Fibroblast of skin of abdomen (primary cell): ENCODE measurements around the gene CNOT10.

ENCODE experiments used
- DNase-seq: peaks from one replicate; pipeline ENCODE4 v3.0.0-alpha.2; 2013

The CNOT10 gene

DNA sequence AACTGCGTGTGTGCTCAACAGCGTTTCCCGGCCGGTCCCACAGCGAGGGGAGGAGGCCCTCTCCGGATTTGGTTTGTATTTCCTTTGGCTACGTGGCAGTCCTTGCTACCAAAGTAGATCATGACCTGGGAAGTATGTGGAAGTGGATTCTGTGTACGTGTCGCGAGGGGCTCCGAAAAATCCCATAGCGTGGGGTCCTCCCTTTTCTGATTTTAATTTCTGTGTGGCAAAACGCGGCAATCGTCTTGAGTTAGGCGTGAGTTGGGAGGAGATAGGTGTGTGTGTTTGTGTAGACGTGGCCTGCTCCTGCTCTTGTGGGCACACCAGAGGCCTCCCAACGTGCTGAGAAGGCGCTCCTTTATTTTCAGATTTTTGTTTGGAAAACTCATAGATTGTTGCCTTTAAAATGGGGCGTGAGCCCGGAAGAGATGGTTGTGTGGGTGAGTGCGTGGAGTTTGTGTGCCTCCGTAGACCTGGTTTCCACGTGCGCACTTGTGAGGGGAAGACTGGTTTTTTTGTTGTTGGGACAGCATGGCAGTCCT, 134.1 kb downstream of the CNOT10 start:
- DNase-seq = no peak

DNA sequence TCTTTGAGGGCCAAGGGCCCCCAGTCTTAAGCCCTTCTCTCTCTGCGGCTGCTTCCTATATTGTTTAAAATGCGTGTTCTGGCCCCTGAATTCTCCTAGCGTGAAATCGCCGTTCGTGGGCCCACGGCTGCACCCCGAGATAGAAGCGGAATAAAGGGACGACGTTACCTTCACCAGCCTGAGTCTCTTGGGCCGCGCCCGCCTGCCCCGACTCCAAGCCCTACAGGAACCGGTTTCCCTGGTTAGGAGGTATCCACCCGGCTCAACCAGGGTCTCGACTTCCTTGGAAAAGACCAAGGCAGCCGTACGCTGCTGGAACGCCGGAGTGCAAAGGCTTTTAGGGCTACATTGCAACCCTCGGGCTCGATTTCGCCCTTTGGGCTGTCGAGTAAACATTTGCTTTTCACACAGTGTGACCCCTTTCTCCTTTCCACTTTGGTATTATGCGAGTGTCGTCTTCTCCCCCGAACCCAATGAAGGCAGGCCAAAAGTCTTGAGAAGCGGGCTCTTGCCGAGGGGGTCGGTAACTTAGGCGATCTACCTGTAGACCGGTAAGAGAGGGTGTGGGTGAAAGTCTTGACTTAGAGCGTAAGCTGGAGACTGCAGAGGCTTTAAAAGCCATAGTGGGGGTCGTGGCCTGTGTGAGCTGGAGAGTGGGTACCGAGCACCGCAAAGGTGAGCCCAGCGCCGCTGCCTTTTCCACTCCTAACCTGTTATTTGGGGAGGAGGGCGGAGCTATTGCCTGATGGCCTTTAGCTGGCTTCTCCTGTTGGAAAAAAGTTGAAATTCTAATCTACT, 134.8 kb downstream of the CNOT10 start:
- no peak for DNase-seq

DNA sequence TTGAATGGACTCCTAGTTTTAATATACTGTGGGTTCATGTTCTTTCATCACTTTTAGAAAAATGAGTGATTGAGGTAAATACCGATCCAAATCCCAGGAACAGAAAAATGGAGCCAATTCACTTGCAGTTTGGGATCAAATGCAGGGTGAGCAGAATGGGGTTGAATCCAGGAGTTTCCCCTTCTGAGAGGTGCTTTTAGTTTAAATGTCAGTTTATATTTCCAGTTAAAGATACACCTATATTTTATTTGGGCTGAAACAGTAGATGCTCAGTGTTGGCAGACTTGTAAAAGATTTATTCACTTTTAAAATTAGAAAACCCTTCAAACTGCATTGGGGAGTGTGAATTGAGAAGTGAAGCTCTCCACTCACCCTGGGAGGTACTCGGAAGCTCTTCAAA, 135.4 kb downstream of the CNOT10 start:
- no peak for DNase-seq

DNA sequence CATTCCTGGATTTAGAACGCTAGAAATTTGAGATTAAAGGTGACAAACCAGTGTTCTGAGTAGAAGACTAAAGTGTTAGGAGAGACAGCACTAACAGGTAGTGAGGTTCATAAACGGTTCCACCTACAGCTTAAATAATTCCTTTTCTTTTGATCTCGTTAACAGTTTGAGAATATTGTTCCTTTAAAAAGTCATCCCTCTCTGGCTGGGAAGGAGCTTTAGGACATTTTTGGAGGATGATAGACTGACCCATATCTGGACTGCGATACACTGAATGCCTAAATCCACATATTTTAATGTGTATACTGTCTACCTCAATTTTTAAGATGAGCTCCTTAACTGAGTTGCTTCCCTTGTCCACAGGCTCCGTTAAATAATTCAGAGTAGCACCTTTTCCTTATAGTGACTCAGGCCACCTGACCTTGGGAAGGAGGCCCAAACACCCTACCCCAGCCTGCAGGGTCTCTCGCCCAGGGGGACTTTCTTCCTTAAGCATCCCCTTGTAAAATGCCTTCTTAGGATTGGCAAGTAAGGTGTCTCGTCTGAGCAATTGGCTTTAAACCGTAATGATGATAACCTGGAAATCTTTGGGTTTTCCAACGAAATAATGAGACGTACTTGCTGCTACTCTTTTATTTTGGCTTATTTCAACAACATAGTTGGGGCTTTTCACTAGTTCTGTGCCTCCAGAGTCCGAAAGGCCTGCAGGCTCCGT, 136.1 kb downstream of the CNOT10 start:
- DNase-seq = no peak

DNA sequence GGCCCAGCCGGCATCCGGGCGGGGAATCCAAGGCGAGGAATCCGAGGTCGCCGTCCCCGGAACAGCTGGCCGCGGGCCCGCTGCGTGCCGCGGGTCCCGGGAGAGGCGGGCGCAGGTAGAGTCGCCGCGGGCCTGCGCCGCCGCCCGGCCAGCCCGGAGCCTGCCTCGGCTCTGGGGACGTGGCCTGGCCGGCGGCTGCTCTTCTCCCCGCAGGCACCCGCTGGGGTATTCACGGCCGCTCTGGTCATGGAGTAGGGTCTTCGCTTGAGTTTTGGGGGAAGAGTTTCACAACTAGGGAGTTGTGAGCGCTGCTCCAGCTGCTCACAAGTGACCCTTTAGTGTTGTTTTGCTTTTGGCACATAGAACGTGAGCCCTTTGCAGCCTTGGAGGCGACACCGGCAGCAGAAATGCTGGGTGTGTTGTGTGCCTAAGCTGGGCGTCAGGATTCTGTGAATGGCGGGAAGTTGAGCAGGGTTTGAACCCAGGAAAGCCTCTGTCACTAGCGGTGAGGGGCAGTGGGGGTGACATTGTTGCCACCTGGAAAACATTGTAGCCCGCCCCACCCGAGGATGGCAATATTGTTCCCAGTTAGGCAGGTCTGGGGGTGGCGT, 136.8 kb downstream of the CNOT10 start:
- no peak for DNase-seq

DNA sequence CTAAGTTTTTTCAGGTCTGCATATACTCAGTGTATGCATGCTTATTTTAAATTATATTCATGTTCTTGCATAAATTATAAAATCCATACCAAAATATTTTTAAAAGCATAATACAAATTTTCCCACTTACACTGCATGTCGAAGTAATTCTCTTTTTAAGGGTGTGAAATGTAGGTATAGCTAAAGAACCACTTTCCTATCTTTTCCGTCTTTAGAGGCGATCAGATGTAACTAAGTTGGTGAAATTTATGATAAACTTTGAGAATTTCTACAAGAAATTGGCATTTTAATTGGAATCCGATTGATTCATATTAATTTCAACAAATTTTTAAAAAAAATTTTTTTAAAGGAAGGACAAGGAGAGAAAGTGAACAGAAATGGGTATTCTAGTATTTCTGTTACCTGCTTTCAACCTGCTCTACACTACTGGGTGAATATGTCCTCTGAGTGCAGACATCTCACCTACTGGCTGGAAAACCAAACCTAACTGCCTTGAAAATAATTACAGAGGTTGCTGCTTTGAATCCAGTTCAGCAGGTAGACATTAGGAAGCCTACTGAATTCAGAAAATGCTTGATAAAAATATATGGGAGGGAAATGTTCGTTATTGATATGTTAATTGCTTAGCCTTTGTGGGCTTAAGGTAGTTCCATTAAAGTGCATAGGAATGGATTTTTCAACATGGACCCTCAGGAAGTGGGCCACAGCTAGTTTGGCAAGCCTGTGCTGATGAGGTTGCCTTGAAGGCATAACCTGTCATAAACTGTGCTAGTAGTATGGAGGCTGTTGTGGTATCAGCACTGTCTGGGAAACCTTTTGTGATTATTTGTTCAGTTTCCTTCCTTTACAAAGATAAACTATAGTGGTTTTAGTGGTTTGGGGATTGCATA, 137.9 kb downstream of the CNOT10 start:
- DNase-seq = no peak
